NT2/D1 (cell line): ENCODE measurements around the gene ARL8B.

Experiments
- DNase-seq: peaks from one replicate; pipeline ENCODE4 v3.0.0-alpha.2; 2011; ENCODE audit warnings: low read depth, low spot score
- H3K27me3 ChIP-seq: 2 replicates; pipeline ENCODE4 v1.6.0; 2011; ENCODE audit warnings: mild to moderate bottlenecking; ENCODE audit not compliant: insufficient read length, insufficient read depth
- H3K36me3 ChIP-seq: 2 replicates; pipeline ENCODE4 v1.6.1; 2011; ENCODE audit warnings: mild to moderate bottlenecking, low read length, mixed read lengths; ENCODE audit not compliant: insufficient read depth, insufficient read length
- H3K4me1 ChIP-seq: 2 replicates; pipeline ENCODE4 v1.5.1; 2011; ENCODE audit not compliant: insufficient read depth, insufficient read length
- H3K4me3 ChIP-seq: 2 replicates; pipeline ENCODE4 v1.5.1; 2011; ENCODE audit warnings: low read depth; ENCODE audit not compliant: insufficient read length
- H3K9ac ChIP-seq: 2 replicates; pipeline ENCODE4 v1.6.0; 2011; ENCODE audit warnings: low read depth; ENCODE audit not compliant: insufficient read length
- H3K9me3 ChIP-seq: 2 replicates; pipeline ENCODE4 v1.5.1; 2011; ENCODE audit warnings: mild to moderate bottlenecking, low read length; ENCODE audit not compliant: insufficient read depth
- SUZ12 ChIP-seq: IDR thresholded peaks from 2 replicates; pipeline ENCODE4 v1.6.1; 2011; ENCODE audit not compliant: insufficient read length, insufficient read depth; ENCODE audit errors: extremely low read depth
- YY1 ChIP-seq: IDR thresholded peaks from 2 replicates; pipeline ENCODE4 v1.6.1; 2011; ENCODE audit not compliant: insufficient read length, insufficient read depth
- ZNF274 ChIP-seq: IDR thresholded peaks from 2 replicates; pipeline ENCODE4 v1.6.1; 2011; ENCODE audit warnings: mild to moderate bottlenecking, low read depth, low read length

Gene ARL8B

DNA sequence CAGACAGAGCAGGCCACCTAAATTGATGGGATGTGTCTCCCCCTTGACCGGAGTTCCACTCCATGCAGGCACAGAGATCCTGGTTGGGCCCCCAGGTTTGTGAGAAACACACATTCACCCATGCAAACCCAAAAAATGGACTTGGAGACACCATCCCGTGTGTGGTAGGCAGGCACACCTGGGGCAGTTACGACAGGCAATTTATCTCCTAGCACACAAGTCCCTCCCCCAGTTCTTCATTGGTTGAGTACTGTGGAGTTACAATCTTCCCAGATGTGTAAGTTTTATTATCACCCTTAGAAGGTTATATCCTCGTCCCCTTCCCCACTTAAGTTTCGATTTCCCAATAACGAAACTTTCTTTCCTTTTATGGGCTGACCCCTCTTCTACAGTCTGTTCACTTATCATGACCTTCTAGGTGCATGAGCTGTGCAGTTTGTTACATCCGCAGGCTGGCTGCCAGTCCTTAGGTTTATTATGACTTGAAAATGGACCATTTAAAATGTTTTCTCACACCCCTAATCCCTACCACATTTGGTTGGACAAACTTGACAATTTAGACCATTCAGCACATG is 27.3 kb downstream of the ARL8B start:
- H3K4me1 ChIP-seq: no peaks in the 10 kb centered on the region
- H3K4me3 ChIP-seq: no peak overlapping the region
- DNase-seq: no peak
- H3K27me3 ChIP-seq: no peaks in the 10 kb centered on the region
- TF ChIP-seq ZNF274 (no peak), YY1 (no peak), SUZ12 (no peak)
- no peak overlapping the region for H3K9ac ChIP-seq
- peaks cover 36% of the 10 kb centered on the region for H3K9me3 ChIP-seq
- peaks cover 13% of the 10 kb centered on the region for H3K36me3 ChIP-seq

- DNase-seq: no peak
- Histone ChIP-seq H3K36me3 (peaks cover 10% of the 10 kb centered on the region), H3K9ac (no peak overlapping the region), H3K9me3 (peaks cover 18% of the 10 kb centered on the region), H3K4me1 (no peaks in the 10 kb centered on the region), H3K27me3 (no peaks in the 10 kb centered on the region), H3K4me3 (no peak overlapping the region)
- TF ChIP-seq SUZ12 (no peak), YY1 (no peak), ZNF274 (no peak)
These were observed 29.5 kb downstream of the ARL8B start for GRCh38 chr3:5151586-5151985.

DNA sequence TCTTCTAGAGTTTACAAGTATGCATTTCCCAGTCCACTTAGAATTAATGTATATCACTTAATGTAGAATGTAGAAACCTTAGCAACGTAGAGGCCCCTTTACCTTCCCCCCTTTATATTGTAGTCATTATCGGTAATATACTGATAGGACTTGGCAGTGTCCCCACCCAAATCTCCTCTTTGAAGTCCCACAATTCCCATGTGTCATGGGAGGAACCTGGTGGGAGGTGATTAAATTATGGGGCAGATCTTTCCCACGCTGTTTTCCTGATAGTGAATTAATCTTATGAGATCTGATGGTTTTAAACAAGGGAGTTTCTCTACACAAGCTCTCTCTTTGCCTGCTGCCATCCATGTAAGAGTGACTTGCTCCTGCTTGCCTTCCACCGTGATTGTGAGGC is 31.0 kb downstream of the ARL8B start:
- Histone ChIP-seq H3K9me3 (0 out of 2 replicates have a peak, but pooled peaks cover 10% of the 10 kb centered on the region), H3K36me3 (peaks cover 8% of the 10 kb centered on the region), H3K4me1 (no peaks in the 10 kb centered on the region)

DNA sequence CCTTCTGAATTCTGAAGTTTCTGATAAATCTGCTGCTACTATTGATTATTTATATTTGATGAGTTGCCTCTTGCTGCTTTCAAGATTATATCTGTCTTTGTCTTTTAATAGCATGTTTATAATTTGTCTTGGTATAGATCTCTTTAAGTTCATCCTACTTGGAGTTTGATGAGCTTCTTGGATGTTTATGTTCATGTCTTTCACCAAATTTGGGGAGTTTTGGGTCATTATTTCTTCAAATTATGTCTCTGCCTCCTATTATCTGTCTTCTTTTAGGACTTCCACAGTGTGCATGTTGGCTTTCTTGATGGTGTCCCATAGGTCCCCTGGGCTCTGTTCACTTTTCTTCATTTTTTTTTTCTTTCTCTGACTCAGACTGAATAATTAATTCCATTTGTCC is 33.1 kb downstream of the ARL8B start:
- Histone ChIP-seq H3K4me3 (no peak overlapping the region), H3K9me3 (0 out of 2 replicates have a peak, but pooled peaks cover 10% of the 10 kb centered on the region), H3K9ac (no peak overlapping the region), H3K36me3 (no peaks in the 10 kb centered on the region), H3K27me3 (no peaks in the 10 kb centered on the region), H3K4me1 (no peaks in the 10 kb centered on the region)
- DNase-seq: no peak
- TF ChIP-seq SUZ12 (no peak), ZNF274 (no peak), YY1 (no peak)

More for the DNA sequence above, 31.0 kb downstream of the ARL8B start:
- TF ChIP-seq ZNF274 (no peak), YY1 (no peak), SUZ12 (no peak)
- Histone ChIP-seq H3K4me3 (no peak overlapping the region), H3K27me3 (no peaks in the 10 kb centered on the region), H3K9ac (no peak overlapping the region)
- no peak for DNase-seq

DNA sequence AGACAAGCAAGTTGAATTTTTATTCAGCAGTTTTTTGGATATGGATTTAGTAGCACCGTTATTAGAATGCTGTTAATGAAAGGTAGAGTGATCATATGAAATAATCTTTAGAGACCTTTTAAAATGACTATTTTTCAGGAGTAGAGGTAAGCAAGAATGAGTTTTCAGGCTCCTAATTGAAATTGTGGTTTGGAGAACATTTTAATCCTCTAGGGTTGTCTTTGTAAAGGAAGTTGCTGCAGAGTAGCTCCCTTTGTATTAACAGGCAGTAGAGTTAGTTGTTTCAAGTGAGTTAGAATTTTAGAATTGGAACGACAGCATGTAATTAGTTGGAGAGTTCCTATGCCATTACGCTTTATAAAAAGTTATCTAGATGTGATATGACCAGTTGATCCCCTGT is 38.2 kb downstream of the ARL8B start:
- no peak overlapping the region for H3K9ac ChIP-seq
- no peaks in the 10 kb centered on the region for H3K36me3 ChIP-seq
- no peaks in the 10 kb centered on the region for H3K9me3 ChIP-seq
- no peaks in the 10 kb centered on the region for H3K27me3 ChIP-seq
- H3K4me1 ChIP-seq: peaks cover 9% of the 10 kb centered on the region
- DNase-seq: no peak
- H3K4me3 ChIP-seq: no peak overlapping the region
- TF ChIP-seq SUZ12 (no peak), ZNF274 (no peak), YY1 (no peak)

- H3K36me3 ChIP-seq: no peaks in the 10 kb centered on the region
- H3K27me3 ChIP-seq: no peaks in the 10 kb centered on the region
- H3K9me3 ChIP-seq: no peaks in the 10 kb centered on the region
- H3K4me3 ChIP-seq: no peak overlapping the region
- no peak for DNase-seq
- peaks cover 9% of the 10 kb centered on the region for H3K4me1 ChIP-seq
- TF ChIP-seq SUZ12 (no peak), YY1 (no peak), ZNF274 (no peak)
- no peak overlapping the region for H3K9ac ChIP-seq
These were observed 39.1 kb downstream of the ARL8B start for GRCh38 chr3:5160940-5161858.

- no peak overlapping the region for H3K4me3 ChIP-seq
- DNase-seq: no peak
- no peak for TF ChIP-seq YY1
- no peak for TF ChIP-seq SUZ12
- no peak for TF ChIP-seq ZNF274
- no peaks in the 10 kb centered on the region for H3K9me3 ChIP-seq
- no peak overlapping the region for H3K9ac ChIP-seq
- no peaks in the 10 kb centered on the region for H3K36me3 ChIP-seq
- H3K4me1 ChIP-seq: peaks cover 9% of the 10 kb centered on the region
- H3K27me3 ChIP-seq: no peaks in the 10 kb centered on the region
These were observed 40.0 kb downstream of the ARL8B start for GRCh38 chr3:5162102-5162501.
